NCI-H1694 (cell line): ENCODE measurements around the gene INSC.
"Not testable (repeated sequence)": the region's sequence is repeated elsewhere in the genome, so short reads cannot be mapped to it uniquely, and the experiment has no call there.

Experiments
- DNase-seq: peaks from one replicate; lab custom pipeline; 2025; lab: John Stamatoyannopoulos, UW

The INSC gene, protein sequence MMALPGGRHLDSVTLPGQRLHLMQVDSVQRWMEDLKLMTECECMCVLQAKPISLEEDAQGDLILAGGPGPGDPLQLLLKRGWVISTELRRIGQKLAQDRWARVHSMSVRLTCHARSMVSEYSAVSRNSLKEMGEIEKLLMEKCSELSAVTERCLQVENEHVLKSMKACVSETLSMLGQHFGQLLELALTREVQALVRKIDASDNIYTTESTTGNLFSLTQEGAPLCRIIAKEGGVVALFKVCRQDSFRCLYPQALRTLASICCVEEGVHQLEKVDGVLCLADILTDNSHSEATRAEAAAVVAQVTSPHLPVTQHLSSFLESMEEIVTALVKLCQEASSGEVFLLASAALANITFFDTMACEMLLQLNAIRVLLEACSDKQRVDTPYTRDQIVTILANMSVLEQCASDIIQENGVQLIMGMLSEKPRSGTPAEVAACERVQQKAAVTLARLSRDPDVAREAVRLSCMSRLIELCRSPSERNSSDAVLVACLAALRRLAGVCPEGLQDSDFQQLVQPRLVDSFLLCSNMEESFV

DNA sequence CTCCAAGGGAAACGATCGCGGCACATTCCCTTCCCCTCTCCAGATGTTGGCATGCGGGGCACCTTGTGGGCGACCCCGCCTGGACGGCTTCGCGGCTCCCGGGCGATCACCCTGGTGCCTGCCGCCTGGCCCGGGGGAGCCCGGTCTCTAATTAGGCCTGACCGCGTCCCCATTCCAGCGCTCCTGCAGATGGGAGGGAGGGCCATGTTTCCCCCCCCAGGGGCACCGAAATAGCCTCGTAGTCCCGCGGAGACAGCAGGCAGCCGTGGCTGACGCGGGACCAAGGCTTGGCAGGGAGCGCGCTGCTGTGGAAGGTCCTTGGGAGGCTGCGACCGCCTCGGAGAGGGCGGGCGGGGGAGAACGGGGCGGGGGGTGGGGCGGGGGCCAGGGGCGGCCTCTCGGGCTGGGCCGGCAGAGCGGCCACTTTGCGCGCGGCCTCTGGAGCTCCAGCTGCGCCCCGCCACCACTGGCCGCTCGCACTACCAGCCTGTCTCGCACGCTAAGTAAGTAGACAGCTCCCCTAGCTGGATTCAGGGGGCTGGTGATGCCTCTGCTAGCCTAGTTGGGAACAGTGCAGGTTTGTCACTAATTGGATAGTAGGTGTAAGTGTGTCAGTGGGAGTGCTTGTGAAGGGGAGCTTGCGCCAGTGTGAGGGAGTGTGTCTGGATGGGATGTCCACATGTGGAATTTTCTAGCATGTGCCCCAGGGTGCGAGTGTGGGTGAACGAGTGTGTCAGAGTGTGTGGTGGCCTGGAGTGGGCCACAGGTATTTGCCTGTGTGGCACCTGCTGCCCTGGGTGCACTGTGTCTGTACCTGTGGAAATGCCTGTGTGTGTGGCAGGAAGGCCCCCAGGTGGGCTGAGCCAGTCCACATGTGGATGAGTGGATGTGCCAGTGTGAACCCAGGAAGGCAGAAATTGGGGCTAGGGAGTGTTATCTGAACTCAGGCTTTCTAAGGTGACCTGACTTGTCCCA is at the start of gene INSC:
Gene INSC, plus strand, starts transcription at position 423 of the 975 bp plus-strand sequence. CDS start 34,252 bp downstream, outside the sequence.
- DNase-seq = no peak

DNA sequence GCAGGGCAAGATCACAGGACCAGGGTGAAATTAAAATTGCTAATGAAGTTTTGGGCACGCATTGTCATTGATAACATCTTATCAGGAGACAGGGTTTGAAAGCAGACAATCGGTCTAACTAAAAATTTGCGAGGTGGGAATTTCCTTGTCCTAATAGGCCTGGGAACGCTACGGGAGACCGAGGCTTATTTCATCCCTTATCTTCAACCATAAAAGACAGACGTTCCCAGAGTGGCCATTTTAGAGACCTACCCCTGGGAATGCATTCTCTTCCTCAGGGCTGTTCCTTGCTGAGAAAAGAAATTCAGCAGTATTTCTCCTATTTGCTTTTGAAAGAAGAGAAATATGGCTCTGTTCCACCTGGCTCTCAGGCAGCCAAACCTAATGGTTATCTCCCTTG is 45.0 kb upstream of the INSC start:
- not testable (repeated sequence) for DNase-seq

DNA sequence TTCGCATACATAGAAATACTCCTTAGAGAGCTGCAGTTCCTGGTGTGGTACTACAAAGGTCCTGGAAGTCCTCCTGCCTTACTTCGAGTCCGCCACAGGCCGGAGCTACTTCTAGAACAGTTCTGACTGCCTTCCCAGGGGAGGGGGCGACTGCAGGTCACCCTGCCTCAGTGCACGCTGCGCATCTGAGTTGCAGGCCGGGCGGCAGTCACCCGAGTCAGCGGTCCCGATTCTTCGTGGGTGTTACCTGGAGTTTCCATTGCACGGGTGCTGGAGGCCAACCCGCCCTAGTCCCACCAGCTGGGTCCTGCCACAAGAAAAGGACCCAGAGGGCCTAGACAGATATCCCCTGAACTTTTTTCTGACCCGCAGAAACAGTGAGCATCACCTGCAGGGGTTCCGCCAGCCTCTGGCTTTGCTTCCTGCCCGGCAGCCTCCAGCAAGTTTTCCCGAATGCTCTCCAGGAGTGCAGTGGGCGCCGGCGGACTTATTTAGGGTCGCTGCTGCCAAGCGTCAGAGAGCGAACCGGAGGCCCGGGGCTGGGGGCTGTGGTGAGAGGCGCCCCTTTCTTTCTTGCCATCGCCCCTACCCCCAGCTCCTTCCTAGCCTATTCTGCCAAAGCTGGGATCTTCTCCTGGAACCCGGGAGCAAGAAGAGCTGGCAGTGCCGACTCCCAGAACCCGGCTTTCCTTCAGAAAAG is 43.0 kb upstream of the INSC start:
- DNase-seq = no peak

DNA sequence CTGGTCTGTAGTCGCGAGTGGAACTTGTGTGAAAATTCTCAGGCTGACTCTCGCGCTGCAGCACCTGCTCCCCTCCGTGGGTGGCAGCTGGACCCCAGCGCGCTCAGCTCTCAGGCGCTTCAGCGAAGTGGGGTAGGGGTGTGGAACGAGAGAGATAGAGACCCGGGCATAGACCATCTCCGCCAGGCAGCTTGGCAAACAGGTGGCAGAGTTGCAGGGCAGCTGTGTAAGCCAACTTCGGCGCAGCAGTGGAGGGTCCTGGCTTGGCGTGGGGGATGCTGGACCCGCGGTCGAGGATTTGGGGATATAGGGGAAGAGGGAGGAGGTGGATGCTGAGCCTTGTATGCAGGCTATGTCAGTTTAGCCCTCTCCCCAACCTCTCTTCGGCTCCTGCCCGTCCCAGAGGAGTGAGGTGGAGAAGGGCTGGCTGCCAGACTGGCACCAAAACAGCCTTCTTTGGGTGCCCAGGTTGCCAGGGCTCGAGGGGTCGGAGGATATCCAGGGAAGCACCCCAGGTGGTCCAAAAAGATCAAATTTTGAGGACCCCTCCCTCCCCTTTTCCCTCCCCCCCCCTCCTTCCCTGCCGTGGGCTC is 42.1 kb upstream of the INSC start:
- DNase-seq = no peak

DNA sequence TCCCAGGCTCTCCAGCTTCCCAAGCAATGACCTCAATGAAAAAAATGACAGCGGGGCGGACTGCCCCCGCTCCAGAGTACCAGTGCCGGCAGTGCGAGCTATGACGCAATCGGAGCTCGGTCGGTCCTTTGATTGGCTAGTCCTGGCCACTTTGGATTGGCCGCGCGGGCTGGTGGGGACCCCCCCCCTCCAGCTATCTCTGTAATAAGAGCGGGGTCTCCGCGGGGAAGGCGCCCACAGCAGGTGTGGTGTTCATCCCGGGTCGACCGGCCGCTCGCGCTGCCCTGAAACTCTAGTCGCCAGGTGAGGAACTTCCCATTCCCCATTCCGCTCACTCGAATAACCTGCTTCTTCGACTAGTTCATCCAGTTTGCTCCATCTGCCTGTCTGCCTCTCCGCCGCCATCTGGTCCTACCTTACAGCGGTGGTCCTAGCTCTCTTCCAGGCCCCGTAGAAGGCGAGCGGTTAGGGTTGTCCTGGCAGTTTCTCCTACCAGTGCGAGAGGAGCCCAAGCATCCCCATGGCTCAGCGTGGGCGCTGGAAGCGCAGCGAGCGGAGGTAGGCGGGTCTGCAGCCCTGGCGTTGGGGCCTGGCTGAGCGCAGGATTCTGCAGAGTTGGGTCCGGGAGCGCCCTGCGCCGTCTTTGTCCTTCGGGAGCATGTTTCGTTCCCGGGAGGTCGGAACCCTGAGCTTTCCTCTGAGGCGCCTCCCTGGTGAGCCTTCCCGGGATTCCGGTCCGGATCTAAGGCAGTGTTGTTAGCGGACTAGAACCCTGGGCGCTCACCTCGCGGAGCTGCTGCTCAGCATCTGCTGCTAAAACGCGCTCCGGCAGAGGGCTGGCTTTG is 41.1 kb upstream of the INSC start, which contains the start of gene CALCB:
Gene CALCB, plus strand, starts transcription at position 233 of the 845 bp plus-strand sequence. CDS start 1,126 bp downstream, outside the sequence.
- peak; percentile 25 for DNase-seq

DNA sequence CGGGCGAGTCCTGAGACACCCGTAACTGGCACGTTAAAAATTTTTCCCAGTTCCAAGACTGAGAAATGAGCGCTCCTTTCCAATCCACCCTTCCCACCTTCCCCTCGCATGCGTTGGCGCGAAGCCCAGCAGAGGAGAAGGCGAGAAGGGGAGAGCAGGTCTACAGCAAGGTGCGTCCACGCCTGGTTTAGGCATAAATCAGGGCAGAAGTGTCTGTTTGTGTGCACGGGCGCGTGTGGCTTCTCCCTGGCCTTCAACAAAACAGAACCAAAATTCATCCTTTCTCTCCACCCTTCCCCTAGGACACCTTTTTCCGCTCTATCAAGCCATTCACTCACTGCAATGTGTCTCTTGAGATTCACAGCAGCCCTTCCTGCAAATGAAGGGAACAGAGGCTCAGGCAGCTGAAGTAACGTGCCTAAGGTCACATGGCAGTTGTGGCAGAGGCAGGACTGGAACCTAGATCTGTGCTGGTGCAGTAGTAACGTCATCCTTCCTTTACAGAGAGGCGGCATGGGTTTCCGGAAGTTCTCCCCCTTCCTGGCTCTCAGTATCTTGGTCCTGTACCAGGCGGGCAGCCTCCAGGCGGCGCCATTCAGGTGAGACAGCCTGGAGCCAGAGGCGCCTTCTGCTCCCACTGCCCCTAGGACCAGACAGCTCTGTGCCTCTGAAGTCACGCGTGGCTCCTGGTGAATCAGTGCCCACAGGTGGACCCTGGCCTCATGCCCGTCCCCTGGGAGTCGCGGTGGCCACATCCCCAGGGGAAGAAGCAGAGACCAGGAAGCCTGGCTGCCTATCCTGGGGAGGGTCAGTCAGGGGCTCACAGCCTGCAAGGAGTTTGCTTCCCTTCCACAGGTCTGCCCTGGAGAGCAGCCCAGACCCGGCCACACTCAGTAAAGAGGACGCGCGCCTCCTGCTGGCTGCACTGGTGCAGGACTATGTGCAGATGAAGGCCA is 40.2 kb upstream of the INSC start:
- peak; percentile 76 for DNase-seq

DNA sequence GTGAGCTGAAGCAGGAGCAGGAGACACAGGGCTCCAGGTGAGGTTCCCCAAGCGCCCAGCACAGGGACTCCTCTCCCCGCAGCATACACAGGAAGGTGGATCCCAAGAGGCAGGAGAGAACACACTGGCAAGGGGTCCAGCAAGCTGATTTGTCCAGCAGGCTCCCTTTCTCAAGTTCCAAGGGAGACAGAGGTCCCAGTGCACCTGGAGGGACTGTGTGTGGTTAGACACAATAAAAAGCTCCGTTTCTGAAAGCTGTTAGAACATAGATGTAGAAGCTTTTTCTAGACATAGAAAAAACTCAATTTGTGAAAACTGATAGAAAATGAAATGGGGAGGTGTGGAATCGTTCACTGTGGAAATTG is 39.6 kb upstream of the INSC start:
- no peak for DNase-seq

DNA sequence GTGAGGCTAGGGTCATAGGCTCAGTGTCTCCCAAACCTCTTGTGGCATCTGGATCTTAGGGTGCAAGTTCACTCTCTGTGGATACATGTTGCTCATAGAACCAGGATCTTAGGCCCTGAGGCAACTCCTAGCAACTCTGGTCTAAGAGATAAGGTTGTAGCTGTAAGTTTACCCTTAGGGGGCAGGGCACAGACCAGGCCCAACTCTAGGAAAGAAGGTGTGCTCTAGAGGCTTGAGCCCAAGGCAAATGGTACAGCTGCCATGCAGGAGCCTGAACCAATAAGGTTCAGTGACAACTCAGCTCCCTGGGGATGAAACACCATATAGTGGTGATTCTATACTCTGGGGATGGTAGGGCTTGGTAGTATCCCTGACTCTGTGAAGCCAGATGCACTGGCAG is 23.5 kb upstream of the INSC start:
- no peak for DNase-seq

DNA sequence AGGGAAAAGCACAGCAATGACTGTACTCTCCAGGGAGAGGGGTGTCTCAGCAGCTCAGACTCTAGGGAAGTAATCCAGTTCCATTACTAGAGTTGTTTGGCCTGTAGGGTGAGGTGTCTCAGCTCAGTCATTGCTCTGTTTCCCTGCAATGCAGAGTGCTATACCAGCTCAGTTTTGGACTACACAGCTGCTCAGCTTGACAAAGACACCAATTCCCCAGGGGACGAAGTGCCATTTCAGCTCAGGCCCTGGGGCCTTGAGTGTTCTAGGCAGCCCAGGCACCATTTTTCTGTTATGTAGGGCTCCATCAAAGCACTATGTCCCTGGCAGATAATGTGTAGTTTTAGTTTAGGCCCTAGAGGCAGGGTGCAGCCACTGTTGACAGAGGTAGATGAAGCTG is 23.1 kb upstream of the INSC start:
- no peak for DNase-seq

DNA sequence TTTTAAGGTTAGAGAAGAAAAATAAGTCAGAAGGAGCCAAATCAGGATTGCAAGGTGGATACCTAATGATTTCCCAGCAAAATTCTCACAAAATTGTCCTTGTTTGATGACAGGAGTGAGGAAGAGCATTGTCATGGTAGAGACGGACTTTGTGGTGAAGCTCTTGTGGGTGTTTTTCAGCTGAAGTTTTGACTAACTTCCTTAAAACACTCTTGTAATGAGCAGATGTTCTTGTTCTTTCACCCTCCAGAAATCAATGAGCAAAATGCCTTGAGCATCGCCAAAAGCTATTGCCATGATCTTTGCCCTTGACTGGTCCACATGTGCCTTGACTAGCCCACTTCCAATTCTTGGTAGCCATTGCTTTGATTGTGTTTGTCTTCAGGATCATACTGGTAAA is 21.3 kb upstream of the INSC start:
- DNase-seq = no peak

DNA sequence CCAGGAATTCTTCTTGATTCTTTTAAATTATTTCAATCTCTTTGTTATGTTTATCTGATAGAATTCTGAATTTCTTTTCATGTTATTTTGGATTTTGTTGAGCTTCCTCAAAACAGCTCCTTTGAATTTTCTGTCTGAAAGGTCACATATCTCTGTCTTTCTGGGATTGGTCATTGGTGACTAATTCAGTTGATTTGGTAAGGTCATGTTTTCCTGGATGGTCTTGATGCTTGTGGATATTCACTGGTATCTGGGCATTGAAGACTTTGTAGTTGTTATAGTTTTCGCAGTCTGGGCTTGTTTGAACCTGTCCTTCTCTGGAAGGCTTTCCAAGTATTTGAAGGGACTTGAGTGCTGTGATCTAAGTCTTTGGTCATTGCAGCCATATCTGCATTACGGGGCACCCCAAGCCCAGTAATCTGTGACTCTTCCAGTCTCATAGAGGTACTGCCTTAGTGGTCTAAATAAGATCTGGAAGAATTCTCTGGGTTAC is 18.9 kb upstream of the INSC start:
- no peak for DNase-seq

DNA sequence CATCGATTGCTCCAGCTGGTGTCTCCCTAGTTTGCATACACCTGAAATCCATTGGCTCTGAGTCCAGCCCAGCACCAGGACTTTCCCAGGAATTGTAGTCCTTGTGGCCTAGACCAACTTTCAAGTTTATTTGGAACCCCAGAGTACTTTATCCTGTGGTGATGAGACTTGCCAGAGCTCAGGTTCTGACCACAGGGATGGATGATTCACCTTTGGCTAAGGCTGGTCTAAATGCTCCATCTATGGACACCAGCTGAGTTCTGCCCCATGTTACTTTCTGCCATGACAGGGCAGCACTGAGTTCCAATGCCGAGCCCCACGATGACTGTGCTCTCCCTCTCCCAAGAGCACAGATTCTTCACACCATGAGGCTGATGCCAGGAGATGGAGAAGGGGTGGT is 17.3 kb upstream of the INSC start:
- DNase-seq = no peak

DNA sequence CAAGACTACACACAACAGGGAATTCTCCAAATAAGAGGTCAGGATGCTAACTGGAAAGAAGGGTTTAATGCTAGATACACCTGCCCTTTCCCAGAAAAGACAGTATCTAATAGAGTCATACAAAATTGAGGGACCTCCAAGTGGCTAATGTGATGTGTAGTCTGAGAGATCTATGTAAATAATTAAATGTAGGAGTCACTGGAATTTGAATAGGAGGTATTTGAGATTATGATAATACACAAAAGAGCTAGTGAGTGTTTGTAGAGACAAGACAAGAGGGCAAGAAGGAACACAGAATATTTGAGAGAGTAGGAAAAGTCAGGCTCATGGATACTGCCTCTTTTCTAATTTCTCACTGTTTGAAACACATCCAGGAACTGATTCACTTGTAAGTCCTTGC is 15.5 kb upstream of the INSC start:
- DNase-seq = no peak

DNA sequence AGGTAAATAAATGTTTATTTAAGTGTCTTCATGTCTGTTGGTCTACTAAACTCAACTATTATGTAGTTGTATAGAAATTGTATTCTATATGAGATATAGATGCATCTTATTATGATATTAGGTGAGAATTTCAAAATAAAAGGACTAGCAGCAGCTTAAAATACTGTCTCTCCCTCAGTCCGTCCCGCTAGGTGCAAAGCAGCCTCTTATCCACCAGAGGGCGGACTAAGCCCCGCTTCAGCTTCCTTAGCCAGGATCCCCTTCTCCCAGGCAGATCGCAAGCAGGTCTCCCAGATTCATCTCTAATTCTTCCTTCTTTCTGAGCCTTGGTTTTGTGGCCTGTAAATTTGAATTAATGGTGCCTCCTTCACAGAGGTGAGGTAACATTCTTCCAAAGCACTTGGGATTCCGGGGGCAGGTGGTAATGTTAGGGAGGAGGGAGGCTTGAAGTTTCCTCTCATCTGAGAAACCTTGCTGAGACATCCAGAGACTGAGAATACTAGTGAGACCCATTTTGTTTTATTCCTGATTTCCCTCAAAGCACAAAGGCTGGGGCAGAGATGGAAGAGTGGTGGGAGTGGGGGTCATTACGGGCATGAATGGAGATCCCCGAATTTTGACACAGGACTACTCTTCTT is 13.5 kb upstream of the INSC start:
- DNase-seq = peak; percentile 27

DNA sequence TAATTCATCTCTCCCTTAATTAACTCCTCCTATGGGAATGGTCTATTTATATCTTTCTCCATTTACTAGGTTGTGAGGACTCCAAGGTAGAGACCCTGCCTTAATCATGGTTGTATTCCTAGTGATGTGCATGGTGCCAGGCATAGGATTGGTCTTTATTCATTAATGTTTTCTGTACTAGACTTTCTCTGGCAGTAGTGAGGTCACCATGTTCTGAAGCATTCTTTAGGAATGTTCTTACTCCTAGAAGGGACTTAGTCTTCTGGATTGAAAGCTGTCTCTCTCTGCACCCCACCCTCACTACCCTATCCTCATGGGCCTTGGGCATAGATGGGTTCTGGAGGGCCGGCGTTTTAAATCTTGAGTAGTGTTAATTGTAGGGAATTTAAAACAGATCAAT is 10.6 kb upstream of the INSC start:
- no peak for DNase-seq

DNA sequence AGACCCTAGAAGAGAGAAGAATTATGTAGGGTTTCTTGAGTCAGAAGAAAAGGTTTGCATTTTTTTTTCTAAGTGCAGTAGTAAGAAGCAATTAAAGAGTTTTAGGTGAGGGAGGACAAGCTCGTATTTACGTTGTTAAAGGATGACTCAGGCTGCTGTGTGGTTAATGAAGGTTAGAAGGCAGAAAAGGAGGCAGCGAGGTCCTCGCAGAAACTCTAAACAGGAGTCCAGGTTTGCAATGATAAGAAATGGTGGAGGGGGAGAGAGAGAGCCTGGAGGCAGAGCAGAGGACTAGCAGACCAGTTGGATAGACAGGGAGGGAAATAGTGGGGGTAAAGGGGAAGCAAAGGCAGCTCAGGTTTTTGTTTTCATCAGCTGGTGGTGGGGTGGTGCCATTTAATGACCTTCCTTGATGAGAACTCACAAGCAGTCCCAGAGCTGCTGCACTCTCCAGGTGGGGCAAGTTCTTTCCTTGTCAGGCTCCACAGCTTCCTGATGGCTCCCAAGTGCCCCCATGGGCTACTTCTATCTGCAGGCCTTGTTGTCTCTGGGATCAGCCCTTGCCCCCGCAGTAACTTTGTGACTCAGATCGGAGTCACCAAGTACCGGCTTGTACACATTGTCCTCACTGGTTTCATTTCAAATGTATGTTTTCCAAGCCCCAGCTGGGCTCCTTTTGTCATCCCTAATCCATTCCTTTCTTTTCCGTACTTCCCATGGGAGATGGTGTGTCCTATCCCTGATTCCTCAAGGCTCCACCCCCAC is 8.3 kb upstream of the INSC start:
- no peak for DNase-seq

DNA sequence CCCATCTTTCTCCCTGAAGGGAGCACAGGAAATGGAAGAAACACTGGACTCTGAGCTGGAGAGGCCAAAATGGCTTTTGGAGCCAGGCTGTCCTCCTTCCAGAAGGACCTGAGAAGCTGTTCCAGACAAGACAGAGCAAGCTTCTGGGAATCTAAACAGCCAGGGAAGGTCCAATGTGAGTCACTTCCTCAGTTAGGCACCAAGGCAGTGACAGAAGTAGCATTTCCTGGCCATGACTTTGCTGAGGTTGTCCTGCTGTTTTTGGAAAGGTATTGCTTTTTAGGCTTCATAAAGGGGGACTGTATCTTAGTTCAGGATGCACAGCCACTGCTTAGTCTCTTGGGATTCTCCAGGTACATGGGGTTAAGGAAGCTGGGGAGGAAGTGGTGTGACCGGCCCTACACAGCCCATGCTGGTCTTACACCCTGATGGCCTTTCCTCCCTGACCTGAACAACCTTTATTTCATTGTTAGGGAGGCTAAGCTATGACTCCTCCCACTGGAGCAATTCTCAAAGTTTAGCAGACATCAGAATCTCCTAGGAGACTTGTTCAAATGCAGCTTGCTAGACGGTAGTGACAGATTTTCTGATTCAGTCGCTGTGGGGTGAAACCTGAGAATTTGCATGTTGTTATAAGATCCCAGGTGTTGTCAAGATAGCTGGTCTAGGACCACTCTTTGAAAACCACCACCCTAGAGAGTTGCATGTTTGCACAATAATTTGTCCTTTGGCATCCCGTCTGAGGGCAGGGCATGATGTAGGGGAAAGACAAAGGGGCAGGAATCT is 6.8 kb upstream of the INSC start:
- no peak for DNase-seq
